ENCODE measurements around the gene UGGT2. TPM values are rescaled to one million over a fixed set of nuclear protein-coding genes. Genes with fewer than 3 reads are reported as not detected.

UGGT2 gene
- total and polyA plus RNA-seq, 9 of the 15 experiments (the other 6 are each of a cell fraction or from before 2014, with no cell fraction given) = 3.5 to 24.5 (median 18.3) TPM

- Histone ChIP-seq H3K27ac (ENCODE audit: extremely low read depth, low read depth, low read length) (no peak overlapping the region), H3K9me1 (ENCODE audit: control insufficient read depth, insufficient read depth, low read length) (no peaks in the 10 kb centered on the region), H3K9me3 (replicated peaks; ENCODE audit: control insufficient read depth, insufficient read depth, low read depth, low read length) (no peaks in the 10 kb centered on the region), H3K4me3 (no peak overlapping the region), H3K4me2 (ENCODE audit: insufficient read depth, low read length) (no peak overlapping the region), H3K36me3 (ENCODE audit: control insufficient read depth, insufficient read depth, low read length) (no peaks in the 10 kb centered on the region), H3K79me2 (ENCODE audit: control insufficient read depth, insufficient read depth, low read length) (no peaks in the 10 kb centered on the region), H4K20me1 (replicated peaks; ENCODE audit: control insufficient read depth, insufficient read depth, low read length) (no peaks in the 10 kb centered on the region), H3K4me1 (replicated peaks in 1 of 2; ENCODE audit: control insufficient read depth in 2 of 2, insufficient read depth in 2 of 2, low read length in 2 of 2) (no peaks in the 10 kb centered on the region), H2AFZ (ENCODE audit: low read depth, low read length) (no peak overlapping the region), H3K9ac (ENCODE audit: insufficient read depth in 1 of 2, low read depth in 2 of 2, low read length in 2 of 2) (no peak overlapping the region), H3K27me3 (ENCODE audit: control insufficient read depth in 2 of 2, insufficient read depth in 2 of 2, low read length in 2 of 2) (no peaks in the 10 kb centered on the region; a peak in 2 of 5 replicates)
- WGBS (ENCODE audit: insufficient coverage, low coverage, missing lambda C conversion rate) = 4% methylated on average over 4 of the region's 5 CpGs
- DNase-seq (ENCODE audit: extremely low read depth in 1 of 4, low spot score in 3 of 4) (no peak), ATAC-seq (no peak), FAIRE-seq (no peak)
- in situ Hi-C loops (cut with MboI) = no loop called here
- no TSS peak for BruUV-seq (replicated peaks)
- intact Hi-C loops (cut with micrococcal nuclease) = no loop called here
- CTCF ChIA-PET (ENCODE audit: low intra/inter-chr PET ratio) = no interaction called here
- TF ChIP-seq SOX6 (IDR thresholded peaks at IDR 0.05) (no peak), TRIM25 (IDR thresholded peaks at IDR 0.05; ENCODE audit: borderline replicate concordance) (no peak), RB1 (IDR thresholded peaks at IDR 0.05; ENCODE audit: low read depth) (no peak), KAT7 (CRISPR knock-in tag; IDR thresholded peaks at IDR 0.05; ENCODE audit: borderline replicate concordance) (no peak), ZNF436 (CRISPR knock-in tag; IDR thresholded peaks at IDR 0.05) (no peak)
- TF ChIP-seq, protein P1, sequence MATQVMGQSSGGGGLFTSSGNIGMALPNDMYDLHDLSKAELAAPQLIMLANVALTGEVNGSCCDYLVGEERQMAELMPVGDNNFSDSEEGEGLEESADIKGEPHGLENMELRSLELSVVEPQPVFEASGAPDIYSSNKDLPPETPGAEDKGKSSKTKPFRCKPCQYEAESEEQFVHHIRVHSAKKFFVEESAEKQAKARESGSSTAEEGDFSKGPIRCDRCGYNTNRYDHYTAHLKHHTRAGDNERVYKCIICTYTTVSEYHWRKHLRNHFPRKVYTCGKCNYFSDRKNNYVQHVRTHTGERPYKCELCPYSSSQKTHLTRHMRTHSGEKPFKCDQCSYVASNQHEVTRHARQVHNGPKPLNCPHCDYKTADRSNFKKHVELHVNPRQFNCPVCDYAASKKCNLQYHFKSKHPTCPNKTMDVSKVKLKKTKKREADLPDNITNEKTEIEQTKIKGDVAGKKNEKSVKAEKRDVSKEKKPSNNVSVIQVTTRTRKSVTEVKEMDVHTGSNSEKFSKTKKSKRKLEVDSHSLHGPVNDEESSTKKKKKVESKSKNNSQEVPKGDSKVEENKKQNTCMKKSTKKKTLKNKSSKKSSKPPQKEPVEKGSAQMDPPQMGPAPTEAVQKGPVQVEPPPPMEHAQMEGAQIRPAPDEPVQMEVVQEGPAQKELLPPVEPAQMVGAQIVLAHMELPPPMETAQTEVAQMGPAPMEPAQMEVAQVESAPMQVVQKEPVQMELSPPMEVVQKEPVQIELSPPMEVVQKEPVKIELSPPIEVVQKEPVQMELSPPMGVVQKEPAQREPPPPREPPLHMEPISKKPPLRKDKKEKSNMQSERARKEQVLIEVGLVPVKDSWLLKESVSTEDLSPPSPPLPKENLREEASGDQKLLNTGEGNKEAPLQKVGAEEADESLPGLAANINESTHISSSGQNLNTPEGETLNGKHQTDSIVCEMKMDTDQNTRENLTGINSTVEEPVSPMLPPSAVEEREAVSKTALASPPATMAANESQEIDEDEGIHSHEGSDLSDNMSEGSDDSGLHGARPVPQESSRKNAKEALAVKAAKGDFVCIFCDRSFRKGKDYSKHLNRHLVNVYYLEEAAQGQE (IDR thresholded peaks at IDR 0.05; ENCODE audit: borderline replicate concordance) = no peak
- TF ChIP-seq, protein P1 (CRISPR knock-in tag; IDR thresholded peaks at IDR 0.05; ENCODE audit: low read depth) = no peak
- TF ChIP-seq, protein P2, sequence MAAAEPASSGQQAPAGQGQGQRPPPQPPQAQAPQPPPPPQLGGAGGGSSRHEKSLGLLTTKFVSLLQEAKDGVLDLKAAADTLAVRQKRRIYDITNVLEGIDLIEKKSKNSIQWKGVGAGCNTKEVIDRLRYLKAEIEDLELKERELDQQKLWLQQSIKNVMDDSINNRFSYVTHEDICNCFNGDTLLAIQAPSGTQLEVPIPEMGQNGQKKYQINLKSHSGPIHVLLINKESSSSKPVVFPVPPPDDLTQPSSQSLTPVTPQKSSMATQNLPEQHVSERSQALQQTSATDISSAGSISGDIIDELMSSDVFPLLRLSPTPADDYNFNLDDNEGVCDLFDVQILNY (CRISPR knock-in tag; IDR thresholded peaks at IDR 0.05) = no peak
- POLR2A ChIA-PET = interaction anchor here (0.6 to 0.7 kb wide), 2 partner anchors 8 to 13 kb away, joined by 3 read pairs; no protein-coding TSS in a partner anchor
These were observed 27.5 kb upstream of the UGGT2 start for GRCh38 chr13:96080676-96081075.
